ENCODE data around the gene ZSCAN2. TPM values are rescaled to one million over a fixed set of nuclear protein-coding genes. Genes with fewer than 3 reads are reported as not detected.

The ZSCAN2 gene
- total RNA-seq, 1 donor from 2014 or later, result 16.2 TPM

GRCh38 chr15:84647726-84648125, 46.9 kb downstream of the ZSCAN2 start:
- FAIRE-seq (no peak), DNase-seq (ENCODE audit: low read depth) (no peak)
- no peak overlapping the region for H3K27ac Mint-ChIP-seq (ENCODE audit: unreplicated experiment)
- Histone ChIP-seq H3K27me3 (ENCODE audit: insufficient read depth, low read length) (no peaks in the 10 kb centered on the region), H3K36me3 (ENCODE audit: insufficient read depth, low read length) (peaks cover 45% of the 10 kb centered on the region), H3K79me2 (ENCODE audit: insufficient read depth, low read length) (peaks cover 21% of the 10 kb centered on the region), H3K9ac (ENCODE audit: low read length) (no peak overlapping the region), H2AFZ (ENCODE audit: low read depth, low read length) (no peak overlapping the region), H3K27ac (ENCODE audit: low read depth, low read length) (no peak overlapping the region), H3K9me3 (ENCODE audit: insufficient read depth, low read depth, low read length) (no peaks in the 10 kb centered on the region), H4K20me1 (ENCODE audit: insufficient read depth, low read length) (peaks cover 39% of the 10 kb centered on the region), H3K4me3 (ENCODE audit: insufficient read depth, low read depth, low read length) (no peak overlapping the region), H3K4me2 (ENCODE audit: low read length) (no peak overlapping the region), H3K4me1 (ENCODE audit: insufficient read depth, low read length) (peaks cover 5% of the 10 kb centered on the region)
- TF ChIP-seq, protein P1, sequence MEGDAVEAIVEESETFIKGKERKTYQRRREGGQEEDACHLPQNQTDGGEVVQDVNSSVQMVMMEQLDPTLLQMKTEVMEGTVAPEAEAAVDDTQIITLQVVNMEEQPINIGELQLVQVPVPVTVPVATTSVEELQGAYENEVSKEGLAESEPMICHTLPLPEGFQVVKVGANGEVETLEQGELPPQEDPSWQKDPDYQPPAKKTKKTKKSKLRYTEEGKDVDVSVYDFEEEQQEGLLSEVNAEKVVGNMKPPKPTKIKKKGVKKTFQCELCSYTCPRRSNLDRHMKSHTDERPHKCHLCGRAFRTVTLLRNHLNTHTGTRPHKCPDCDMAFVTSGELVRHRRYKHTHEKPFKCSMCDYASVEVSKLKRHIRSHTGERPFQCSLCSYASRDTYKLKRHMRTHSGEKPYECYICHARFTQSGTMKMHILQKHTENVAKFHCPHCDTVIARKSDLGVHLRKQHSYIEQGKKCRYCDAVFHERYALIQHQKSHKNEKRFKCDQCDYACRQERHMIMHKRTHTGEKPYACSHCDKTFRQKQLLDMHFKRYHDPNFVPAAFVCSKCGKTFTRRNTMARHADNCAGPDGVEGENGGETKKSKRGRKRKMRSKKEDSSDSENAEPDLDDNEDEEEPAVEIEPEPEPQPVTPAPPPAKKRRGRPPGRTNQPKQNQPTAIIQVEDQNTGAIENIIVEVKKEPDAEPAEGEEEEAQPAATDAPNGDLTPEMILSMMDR (IDR thresholded peaks at IDR 0.05; ENCODE audit: insufficient read depth, low read depth, low read length), result no peak
- no peak for TF ChIP-seq EZH2 (IDR thresholded peaks at IDR 0.05; ENCODE audit: insufficient read depth, low read length)
- peaks cover 12% of the 10 kb centered on the region for H3K36me3 Mint-ChIP-seq (ENCODE audit: low read depth, unreplicated experiment)
- no peaks in the 10 kb centered on the region for H3K27me3 Mint-ChIP-seq (ENCODE audit: low read depth, unreplicated experiment)
- no peaks in the 10 kb centered on the region for H3K9me3 Mint-ChIP-seq (ENCODE audit: unreplicated experiment)
- no peak overlapping the region for H3K4me3 Mint-ChIP-seq (ENCODE audit: unreplicated experiment)
- peaks cover 8% of the 10 kb centered on the region for H3K4me1 Mint-ChIP-seq (ENCODE audit: low read depth, unreplicated experiment)

DNA sequence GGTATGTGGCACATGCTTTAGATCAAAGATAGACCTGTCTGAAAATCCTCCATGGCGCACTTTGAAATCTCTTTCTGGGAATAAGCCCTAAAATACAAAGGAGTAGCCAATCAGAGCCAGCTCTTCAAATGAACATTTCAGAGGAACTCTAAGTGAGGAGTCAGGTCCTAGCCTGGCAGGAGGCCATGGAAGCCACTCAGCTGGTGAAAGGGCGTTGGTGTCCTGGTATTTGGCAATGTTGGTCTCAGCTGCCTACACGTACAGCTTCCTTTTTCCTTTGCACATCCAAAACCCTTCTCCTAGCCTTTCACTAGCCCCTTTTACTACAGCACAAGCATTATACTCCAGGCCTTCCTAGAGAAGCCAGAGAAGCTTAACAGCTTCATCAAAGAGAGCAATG, 47.7 kb downstream of the ZSCAN2 start:
- Histone ChIP-seq H3K4me1 (ENCODE audit: insufficient read depth, low read length) (peaks cover 11% of the 10 kb centered on the region), H3K9me3 (ENCODE audit: insufficient read depth, low read depth, low read length) (no peaks in the 10 kb centered on the region), H3K36me3 (ENCODE audit: insufficient read depth, low read length) (peaks cover 37% of the 10 kb centered on the region), H3K27ac (ENCODE audit: low read depth, low read length) (no peak overlapping the region), H2AFZ (ENCODE audit: low read depth, low read length) (no peak overlapping the region), H3K4me3 (ENCODE audit: insufficient read depth, low read depth, low read length) (no peak overlapping the region), H4K20me1 (ENCODE audit: insufficient read depth, low read length) (peaks cover 32% of the 10 kb centered on the region), H3K4me2 (ENCODE audit: low read length) (no peak overlapping the region), H3K27me3 (ENCODE audit: insufficient read depth, low read length) (no peaks in the 10 kb centered on the region), H3K9ac (ENCODE audit: low read length) (no peak overlapping the region), H3K79me2 (ENCODE audit: insufficient read depth, low read length) (peaks cover 30% of the 10 kb centered on the region)
- TF ChIP-seq, protein P1 (IDR thresholded peaks at IDR 0.05; ENCODE audit: insufficient read depth, low read depth, low read length), result no peak
- no peak for TF ChIP-seq EZH2 (IDR thresholded peaks at IDR 0.05; ENCODE audit: insufficient read depth, low read length)
- peaks cover 12% of the 10 kb centered on the region for H3K36me3 Mint-ChIP-seq (ENCODE audit: low read depth, unreplicated experiment)
- H3K27me3 Mint-ChIP-seq (ENCODE audit: low read depth, unreplicated experiment), result no peaks in the 10 kb centered on the region
- H3K4me3 Mint-ChIP-seq (ENCODE audit: unreplicated experiment), result no peak overlapping the region
- H3K4me1 Mint-ChIP-seq (ENCODE audit: low read depth, unreplicated experiment), result peaks cover 13% of the 10 kb centered on the region
- no peaks in the 10 kb centered on the region for H3K9me3 Mint-ChIP-seq (ENCODE audit: unreplicated experiment)
- no peak for DNase-seq (ENCODE audit: low read depth)
- no peak overlapping the region for H3K27ac Mint-ChIP-seq (ENCODE audit: unreplicated experiment)
- FAIRE-seq, result no peak

GRCh38 chr15:84649706-84650105, 48.9 kb downstream of the ZSCAN2 start:
- Mint-ChIP-seq H3K9me3 (ENCODE audit: unreplicated experiment) (no peaks in the 10 kb centered on the region), H3K4me1 (ENCODE audit: low read depth, unreplicated experiment) (peaks cover 13% of the 10 kb centered on the region), H3K27ac (ENCODE audit: unreplicated experiment) (no peak overlapping the region), H3K36me3 (ENCODE audit: low read depth, unreplicated experiment) (peaks cover 14% of the 10 kb centered on the region), H3K27me3 (ENCODE audit: low read depth, unreplicated experiment) (no peaks in the 10 kb centered on the region), H3K4me3 (ENCODE audit: unreplicated experiment) (no peak overlapping the region)
- Histone ChIP-seq H3K9me3 (ENCODE audit: insufficient read depth, low read depth, low read length) (no peaks in the 10 kb centered on the region), H3K36me3 (ENCODE audit: insufficient read depth, low read length) (peaks cover 31% of the 10 kb centered on the region), H4K20me1 (ENCODE audit: insufficient read depth, low read length) (peaks cover 28% of the 10 kb centered on the region), H3K4me2 (ENCODE audit: low read length) (no peak overlapping the region), H3K9ac (ENCODE audit: low read length) (no peak overlapping the region), H3K27me3 (ENCODE audit: insufficient read depth, low read length) (no peaks in the 10 kb centered on the region), H3K4me1 (ENCODE audit: insufficient read depth, low read length) (peaks cover 12% of the 10 kb centered on the region), H3K4me3 (ENCODE audit: insufficient read depth, low read depth, low read length) (no peak overlapping the region), H3K27ac (ENCODE audit: low read depth, low read length) (no peak overlapping the region), H2AFZ (ENCODE audit: low read depth, low read length) (no peak overlapping the region), H3K79me2 (ENCODE audit: insufficient read depth, low read length) (peaks cover 35% of the 10 kb centered on the region)
- no peak for TF ChIP-seq EZH2 (IDR thresholded peaks at IDR 0.05; ENCODE audit: insufficient read depth, low read length)
- TF ChIP-seq, protein P1 (IDR thresholded peaks at IDR 0.05; ENCODE audit: insufficient read depth, low read depth, low read length), result no peak
- DNase-seq (ENCODE audit: low read depth) (no peak), FAIRE-seq (no peak)

All from astrocyte (in vitro differentiated cells and primary cell).